H1 (cell line): ENCODE data around the gene TNPO2.

Experiments used
- HDAC2 ChIP-seq, 2 experiments: fragments of 300-600 bp in 1 of 2; sonication (generic) in 1 of 2; IDR thresholded peaks; 2 replicates each; pipeline ENCODE4 v1.6.1; 2011 to 2012; ENCODE audit warnings: low read depth in 2 of 2, low read length in 2 of 2, mild to moderate bottlenecking in 2 of 2, moderate library complexity in 2 of 2, borderline replicate concordance in 1 of 2, inconsistent platforms in 1 of 2
- POLR2A ChIP-seq, 2 experiments: IDR thresholded peaks; 1 replicate in 1 of 2; 2 replicates in 1 of 2; pipeline ENCODE4 v1.6.1; 2011; ENCODE audit warnings: low read depth in 2 of 2, low read length in 2 of 2, mild to moderate bottlenecking in 2 of 2; ENCODE audit errors: control extremely low read depth in 1 of 2
- POLR2AphosphoS5 ChIP-seq: IDR thresholded peaks from 2 replicates; pipeline ENCODE4 v1.6.1; 2011; ENCODE audit warnings: low read depth, low read length
- ZNF274 ChIP-seq: IDR thresholded peaks from 2 replicates; pipeline ENCODE4 v1.7.0; 2012; ENCODE audit warnings: low read length, borderline replicate concordance; ENCODE audit errors: extremely low read depth
- TF ChIP-seq, protein P1 (sequence below), 3 experiments: IDR thresholded peaks; 1 replicate in 2 of 3; 2 replicates in 1 of 3; pipeline versions ENCODE4 v1.5.1 to v1.6.1; 2011; ENCODE audit warnings: low read length in 3 of 3, mild to moderate bottlenecking in 3 of 3, inconsistent platforms in 2 of 3, low read depth in 1 of 3, moderate library complexity in 1 of 3; ENCODE audit not compliant: insufficient read depth in 1 of 3; ENCODE audit errors: control extremely low read depth in 1 of 3

DNA sequence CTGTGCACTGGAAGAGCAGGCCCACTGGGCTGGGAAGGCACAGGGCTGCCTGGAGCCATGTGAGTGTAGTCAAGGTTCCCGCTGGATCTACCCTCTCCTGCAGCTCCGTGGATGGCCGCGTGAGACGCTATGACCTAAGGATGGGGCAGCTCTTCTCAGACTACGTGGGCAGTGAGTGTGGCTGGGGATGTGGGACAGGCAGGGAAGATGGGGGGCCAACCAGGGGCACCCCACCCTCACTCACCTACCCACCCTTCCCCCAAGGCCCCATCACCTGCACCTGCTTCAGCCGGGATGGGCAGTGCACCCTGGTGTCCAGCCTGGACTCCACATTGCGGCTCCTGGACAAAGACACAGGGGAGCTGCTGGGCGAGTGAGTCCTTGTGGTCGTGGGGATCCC is 51.0 kb downstream of the TNPO2 start:
- TF ChIP-seq HDAC2 (IDR thresholded peaks at IDR 0.05; ENCODE audit: borderline replicate concordance in 1 of 2, low read depth in 2 of 2, low read length in 2 of 2) (no peak), ZNF274 (no peak), POLR2A (IDR thresholded peaks at IDR 0.05; ENCODE audit: control extremely low read depth in 1 of 2, low read depth in 2 of 2, low read length in 2 of 2) (peak in 1 of 2 experiments; percentile 55; a peak in 1 of 3 replicates), POLR2AphosphoS5 (peak; percentile 52; the same call in 1 of the 2 replicates)
- TF ChIP-seq, protein P1, sequence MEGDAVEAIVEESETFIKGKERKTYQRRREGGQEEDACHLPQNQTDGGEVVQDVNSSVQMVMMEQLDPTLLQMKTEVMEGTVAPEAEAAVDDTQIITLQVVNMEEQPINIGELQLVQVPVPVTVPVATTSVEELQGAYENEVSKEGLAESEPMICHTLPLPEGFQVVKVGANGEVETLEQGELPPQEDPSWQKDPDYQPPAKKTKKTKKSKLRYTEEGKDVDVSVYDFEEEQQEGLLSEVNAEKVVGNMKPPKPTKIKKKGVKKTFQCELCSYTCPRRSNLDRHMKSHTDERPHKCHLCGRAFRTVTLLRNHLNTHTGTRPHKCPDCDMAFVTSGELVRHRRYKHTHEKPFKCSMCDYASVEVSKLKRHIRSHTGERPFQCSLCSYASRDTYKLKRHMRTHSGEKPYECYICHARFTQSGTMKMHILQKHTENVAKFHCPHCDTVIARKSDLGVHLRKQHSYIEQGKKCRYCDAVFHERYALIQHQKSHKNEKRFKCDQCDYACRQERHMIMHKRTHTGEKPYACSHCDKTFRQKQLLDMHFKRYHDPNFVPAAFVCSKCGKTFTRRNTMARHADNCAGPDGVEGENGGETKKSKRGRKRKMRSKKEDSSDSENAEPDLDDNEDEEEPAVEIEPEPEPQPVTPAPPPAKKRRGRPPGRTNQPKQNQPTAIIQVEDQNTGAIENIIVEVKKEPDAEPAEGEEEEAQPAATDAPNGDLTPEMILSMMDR (IDR thresholded peaks at IDR 0.05; ENCODE audit: control extremely low read depth in 1 of 3, insufficient read depth in 1 of 3, low read depth in 1 of 3, low read length in 3 of 3), result peak in 2 of 3 experiments; percentile 26 to 49; a peak in 2 of 4 replicates
